Activated CD8-positive, alpha-beta memory T cell treated with anti-CD3 and anti-CD28 coated beads for 4 hours (primary cell): ENCODE results near the gene HSPE1.
"Not testable (repeated sequence)": the region's sequence is repeated elsewhere in the genome, so short reads cannot be mapped to it uniquely, and the experiment has no call there.

ENCODE experiments used
- DNase-seq, 2 donors: peaks; one replicate each; pipeline ENCODE4 v3.0.0-alpha.2; 2020; ENCODE audit warnings: low read depth in 2 of 2

Gene HSPE1

DNA sequence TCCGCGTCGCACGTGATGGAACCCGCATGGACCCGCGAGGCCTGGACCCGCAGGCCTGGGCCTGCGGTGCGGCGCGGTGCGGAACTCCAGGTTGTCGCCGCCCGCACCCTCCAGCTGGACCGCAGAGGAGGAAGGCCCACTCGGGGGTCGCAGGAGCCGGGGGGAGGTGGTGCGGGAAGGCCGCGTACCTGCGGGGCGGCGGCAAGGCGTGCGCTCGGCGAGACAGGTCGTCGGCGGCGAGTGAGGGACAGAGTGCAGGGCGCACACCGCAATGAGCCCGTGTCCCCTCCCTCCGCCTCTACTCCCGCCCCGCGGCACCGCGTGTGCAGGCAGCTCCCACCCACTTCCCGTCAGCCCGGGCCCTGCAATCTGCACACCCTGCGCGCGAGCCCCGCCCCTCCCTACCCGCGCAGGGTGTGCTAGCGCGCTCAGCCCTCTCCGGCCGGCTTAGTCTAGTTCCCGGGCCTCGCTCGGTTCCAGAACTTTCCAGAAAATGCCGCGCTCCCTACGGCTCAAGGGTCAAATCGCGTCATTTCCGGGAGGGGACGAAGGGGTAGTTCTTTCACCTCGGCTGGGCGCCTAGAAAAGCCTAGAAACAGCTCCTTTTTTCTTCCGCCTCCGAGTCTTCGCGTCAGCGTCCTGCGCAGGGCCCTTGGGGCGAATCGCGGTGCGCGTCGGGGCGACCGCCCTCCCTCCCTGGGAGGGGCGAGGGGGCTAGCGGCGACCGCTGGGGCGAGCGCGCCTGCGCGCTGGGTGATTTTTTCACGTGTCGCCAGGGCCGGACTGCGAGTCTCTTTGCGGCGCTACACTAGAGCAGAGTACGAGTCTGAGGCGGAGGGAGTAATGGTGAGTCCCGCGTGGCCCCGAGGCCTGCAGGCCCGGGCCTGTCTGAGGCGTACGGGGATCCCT, at the start of gene HSPE1, which contains the start of gene HSPD1:
Gene HSPE1 (plus strand): TSS at position 786 of the 909 bp plus-strand sequence. CDS start 58 bp downstream, at position 844.
Gene HSPD1 (minus strand): TSS at position 247 of the 909 bp plus-strand sequence. CDS start 992 bp downstream, outside the sequence.
- DNase-seq = peak; percentile 97 to 98

DNA sequence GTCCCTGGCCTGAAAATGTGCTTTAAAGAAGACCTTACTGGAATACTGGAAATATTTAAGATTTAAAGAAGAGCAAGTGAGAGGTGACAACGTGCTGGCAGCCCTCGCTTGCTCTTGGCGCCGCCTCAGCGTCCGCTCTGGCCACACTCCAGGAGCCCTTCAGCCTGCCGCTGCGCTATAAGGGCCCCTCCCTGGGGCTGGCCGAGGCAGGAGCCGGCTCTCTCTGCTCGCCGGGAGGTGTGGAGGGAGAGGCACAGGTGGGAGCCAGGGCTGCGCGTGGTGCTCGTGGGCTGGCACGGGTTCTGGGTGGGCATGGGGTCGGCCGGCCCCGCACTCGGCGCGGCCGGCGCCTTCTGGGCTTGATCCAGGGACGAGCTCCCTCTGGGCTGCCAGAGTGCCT, 49.7 kb upstream of the HSPE1 start:
- no peak for DNase-seq

DNA sequence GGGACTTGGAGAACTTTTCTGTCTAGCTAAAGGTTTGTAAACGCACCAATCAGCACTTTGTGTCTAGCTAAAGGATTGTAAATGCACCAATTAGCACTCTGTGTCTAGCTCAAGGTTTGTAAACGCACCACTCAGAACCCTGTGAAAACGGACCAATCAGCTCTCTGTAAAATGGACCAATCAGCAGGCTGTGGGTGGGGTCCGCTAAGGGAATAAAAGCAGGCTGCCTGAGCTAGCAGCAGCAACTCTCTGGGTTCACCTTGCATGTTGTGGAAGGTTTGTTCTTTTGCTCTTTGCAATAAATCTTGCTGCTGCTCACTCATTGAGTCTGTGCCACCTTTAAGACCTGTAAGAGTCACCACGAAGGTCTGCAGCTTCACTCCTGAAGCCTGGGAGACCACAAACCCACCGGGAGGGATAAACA, 49.2 kb upstream of the HSPE1 start:
- not testable (repeated sequence) for DNase-seq

GRCh38 chr2:197452754-197453122, 47.4 kb upstream of the HSPE1 start:
- DNase-seq = no peak

GRCh38 chr2:197453123-197453913, 46.9 kb upstream of the HSPE1 start, which contains the start of gene COQ10B:
Gene COQ10B, plus strand, starts transcription at chr2:197453552. Its CDS starts 9 bp downstream, at chr2:197453561.
- peak; percentile 94 to 98 for DNase-seq

DNA sequence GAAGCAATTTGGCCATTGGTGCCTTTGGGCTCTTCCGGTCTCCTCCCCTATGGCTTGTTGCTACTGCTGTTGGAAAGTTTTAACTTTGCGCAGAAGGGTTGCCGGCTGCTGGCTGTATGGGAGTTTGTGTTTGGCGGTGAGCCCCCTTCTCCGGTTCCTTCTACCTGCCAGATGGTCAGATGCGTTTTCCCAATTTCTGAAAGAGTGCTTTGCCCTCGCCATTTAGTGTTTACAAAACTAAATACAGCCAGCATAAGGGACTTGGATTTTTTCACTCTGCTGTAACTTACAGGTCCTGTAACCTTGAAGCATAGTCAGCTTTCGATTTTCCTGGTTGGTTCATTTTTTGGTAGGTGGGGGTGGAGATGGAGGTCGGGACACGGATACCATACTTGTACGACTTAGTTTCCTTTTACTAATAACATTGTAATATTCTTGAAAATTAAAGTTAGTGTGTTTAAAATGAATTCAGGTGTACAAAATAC, 46.2 kb upstream of the HSPE1 start:
- DNase-seq = no peak

DNA sequence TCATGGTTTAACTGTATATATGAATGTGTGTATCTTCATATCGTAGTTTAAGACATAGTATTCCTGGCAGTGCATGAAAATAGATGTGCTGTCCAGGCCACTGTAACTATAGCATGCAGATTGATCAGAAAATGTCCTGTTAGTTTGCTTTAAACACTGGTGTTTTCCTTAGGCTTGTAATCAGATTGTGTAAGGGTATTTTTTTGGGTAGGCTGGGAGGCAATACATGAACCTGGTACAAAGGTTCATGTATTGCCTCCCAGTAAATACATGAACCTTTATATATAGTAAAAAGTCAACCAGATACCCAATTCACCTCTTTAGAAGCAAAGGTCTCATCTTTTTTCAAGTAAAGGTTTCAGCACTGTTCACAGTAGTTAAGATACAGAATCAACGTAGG, 45.3 kb upstream of the HSPE1 start:
- no peak for DNase-seq

DNA sequence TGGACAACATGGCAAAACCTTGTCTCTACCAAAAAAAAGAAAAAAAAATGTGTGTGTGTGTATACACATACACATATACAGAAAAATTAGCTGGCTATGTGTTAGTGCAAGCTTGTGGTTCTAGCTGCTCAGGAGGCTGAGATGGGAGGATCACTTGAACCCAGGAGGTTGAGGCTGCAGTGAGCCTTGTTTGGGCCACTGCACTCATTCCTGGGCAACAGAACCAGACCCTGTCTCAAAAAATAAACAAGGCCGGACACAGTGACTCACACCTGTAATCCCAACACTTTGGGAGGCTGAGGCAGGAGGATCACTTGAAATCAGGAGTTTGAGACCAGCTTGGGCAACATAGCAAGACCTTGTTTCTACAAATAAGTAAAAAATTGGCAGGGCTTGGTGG, 44.8 kb upstream of the HSPE1 start:
- DNase-seq = no peak

DNA sequence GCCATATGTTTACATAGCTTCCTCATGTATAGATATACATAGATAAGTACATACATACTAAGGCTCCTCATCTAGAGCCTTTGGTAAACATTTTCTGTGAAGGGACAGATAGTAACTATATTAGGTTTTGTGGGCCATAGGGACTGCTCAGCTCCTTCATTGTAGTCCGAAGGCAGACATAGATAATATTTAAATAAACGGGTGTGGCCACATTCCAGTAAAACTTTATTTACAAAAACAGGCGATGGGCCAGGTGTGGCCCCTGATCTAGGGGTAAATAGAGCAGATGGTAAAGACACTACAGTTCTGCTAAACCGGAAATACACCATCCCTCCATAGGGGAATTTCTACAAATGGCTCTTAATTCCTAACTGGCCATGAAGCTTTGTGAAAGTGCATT, 39.5 kb upstream of the HSPE1 start:
- DNase-seq = no peak

GRCh38 chr2:197461057-197461456, 39.1 kb upstream of the HSPE1 start:
- no peak for DNase-seq

GRCh38 chr2:197464175-197464574, 36.0 kb upstream of the HSPE1 start:
- no peak for DNase-seq

GRCh38 chr2:197472166-197472565, 28.0 kb upstream of the HSPE1 start:
- no peak for DNase-seq

DNA sequence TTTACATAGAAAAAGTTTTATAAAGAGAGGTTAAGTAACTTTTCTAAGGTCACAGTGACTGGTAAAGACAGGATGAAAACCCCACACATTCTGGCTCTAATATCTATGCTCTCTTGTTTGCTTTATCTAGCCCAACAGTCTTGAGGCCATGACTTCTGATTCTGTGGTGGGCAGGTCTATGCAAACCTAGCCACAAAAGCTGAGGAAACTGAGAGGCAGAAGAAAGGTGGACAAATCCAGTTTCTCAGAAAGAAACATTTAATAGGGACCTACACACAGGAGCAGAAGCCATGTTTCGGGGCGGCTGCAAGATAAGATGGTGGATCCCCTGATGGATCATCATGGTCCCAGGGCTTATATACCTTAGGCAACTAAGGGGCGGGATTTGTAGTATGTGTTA, 22.4 kb upstream of the HSPE1 start:
- DNase-seq = no peak

GRCh38 chr2:197480165-197481036, 19.8 kb upstream of the HSPE1 start:
- no peak for DNase-seq

- DNase-seq = not testable (repeated sequence)
These were observed 15.9 kb upstream of the HSPE1 start for GRCh38 chr2:197484248-197484647.

- DNase-seq = no peak
These were observed 14.0 kb upstream of the HSPE1 start for GRCh38 chr2:197486175-197486574.

DNA sequence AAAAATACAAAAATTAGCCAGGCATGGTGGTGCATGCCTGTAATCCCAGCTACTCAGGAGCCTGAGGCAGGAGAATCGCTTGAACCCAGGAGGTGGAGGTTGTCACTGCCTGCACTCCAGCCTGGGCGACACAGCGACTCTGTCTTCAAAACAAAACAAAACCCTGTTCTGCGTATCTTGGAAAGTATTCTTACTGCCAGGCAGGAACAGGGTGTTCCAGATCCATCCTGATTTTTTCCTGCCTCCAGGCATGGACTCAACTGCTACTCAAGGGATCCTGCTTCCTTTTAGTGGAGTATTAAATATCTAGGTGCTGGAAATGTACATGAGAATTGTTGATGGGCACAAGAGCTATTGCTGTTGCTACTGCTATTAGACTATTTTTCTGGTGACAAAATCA, 12.8 kb upstream of the HSPE1 start:
- DNase-seq = no peak

- DNase-seq = no peak
These were observed 4.6 kb upstream of the HSPE1 start for GRCh38 chr2:197495433-197496134.

DNA sequence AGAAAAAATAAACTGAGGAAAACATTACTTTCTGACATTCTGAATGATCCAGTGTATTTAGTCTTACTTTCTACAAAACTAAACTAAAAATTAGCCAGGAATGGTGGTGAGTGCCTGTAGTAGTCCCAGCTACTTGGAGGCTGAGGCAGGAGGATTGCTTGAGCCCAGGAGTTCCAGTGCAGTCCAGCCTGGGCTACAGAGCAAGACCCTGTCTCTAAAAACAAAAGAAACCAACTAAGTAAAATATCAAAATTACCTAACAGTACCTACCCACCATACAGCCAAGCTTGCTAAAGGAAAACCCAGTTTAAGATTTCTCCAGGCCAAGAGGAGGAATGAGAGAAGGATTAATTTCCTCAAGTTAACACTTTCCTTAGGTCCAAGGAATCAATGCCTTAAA, 3.5 kb upstream of the HSPE1 start:
- DNase-seq = no peak

DNA sequence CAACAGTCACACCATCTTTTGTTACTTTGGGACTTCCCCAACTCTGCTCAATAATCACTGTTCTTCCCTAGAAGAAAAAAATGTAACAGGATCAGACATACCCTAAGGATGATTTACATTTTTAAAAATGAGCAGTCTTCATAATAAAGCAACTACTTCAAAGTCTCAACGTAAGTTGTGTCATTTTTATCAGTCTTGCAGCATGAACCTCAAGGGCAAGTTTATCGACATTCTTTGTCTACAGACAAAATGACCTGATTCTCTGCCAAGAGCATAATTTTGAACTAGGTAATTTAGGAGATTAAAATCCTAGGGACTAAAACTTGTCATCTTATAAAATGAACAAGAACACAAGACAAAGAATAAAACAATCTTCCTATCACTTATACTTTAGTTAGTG, 2.9 kb upstream of the HSPE1 start:
- no peak for DNase-seq
